Measurements from ENCODE around the gene WDFY4.

DNA sequence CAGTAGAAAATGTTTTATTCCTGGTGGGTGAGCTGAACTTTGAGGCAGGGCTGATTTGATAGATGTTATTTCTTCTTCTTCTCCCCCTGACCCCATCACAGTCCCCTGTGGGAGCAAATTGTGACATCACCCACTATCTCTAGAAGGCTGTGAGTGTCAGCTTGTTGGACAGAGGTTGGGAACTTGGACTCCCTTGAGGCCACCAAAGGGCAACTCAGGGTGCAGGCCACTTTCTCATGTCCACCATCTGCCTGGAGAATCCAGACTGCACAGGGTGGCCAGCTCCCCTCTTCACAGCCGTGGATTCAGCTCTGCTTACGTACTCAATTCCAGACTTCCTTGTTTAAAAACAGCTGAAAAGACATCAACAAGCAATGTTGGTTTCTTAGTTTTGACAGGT is 151.9 kb downstream of the WDFY4 start:
- TF ChIP-seq, protein P1, sequence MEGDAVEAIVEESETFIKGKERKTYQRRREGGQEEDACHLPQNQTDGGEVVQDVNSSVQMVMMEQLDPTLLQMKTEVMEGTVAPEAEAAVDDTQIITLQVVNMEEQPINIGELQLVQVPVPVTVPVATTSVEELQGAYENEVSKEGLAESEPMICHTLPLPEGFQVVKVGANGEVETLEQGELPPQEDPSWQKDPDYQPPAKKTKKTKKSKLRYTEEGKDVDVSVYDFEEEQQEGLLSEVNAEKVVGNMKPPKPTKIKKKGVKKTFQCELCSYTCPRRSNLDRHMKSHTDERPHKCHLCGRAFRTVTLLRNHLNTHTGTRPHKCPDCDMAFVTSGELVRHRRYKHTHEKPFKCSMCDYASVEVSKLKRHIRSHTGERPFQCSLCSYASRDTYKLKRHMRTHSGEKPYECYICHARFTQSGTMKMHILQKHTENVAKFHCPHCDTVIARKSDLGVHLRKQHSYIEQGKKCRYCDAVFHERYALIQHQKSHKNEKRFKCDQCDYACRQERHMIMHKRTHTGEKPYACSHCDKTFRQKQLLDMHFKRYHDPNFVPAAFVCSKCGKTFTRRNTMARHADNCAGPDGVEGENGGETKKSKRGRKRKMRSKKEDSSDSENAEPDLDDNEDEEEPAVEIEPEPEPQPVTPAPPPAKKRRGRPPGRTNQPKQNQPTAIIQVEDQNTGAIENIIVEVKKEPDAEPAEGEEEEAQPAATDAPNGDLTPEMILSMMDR (IDR thresholded peaks at IDR 0.05; ENCODE audit: extremely low read depth in 1 of 2, insufficient read depth in 1 of 2, low read depth in 1 of 2, low read length in 2 of 2): no peak
- no peak for TF ChIP-seq POLR2A (IDR thresholded peaks at IDR 0.05; ENCODE audit: low read depth, low read length)
- TF ChIP-seq, protein P2, sequence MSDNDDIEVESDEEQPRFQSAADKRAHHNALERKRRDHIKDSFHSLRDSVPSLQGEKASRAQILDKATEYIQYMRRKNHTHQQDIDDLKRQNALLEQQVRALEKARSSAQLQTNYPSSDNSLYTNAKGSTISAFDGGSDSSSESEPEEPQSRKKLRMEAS (IDR thresholded peaks at IDR 0.05; ENCODE audit: insufficient read depth, insufficient read length): no peak
